Stimulated activated CD8-positive, alpha-beta memory T cell treated with anti-CD3 and anti-CD28 coated beads, Interleukin-7, amount 100 ng/mL, for 24 hours (primary cell): ENCODE data around the gene RPL22L1.
"Not testable (repeated sequence)": the region's sequence is repeated elsewhere in the genome, so short reads cannot be mapped to it uniquely, and the experiment has no call there.

Experiments used
- DNase-seq: peaks from one replicate; pipeline ENCODE4 v3.0.0-alpha.2; 2020; ENCODE audit warnings: low read depth

RPL22L1 gene

DNA sequence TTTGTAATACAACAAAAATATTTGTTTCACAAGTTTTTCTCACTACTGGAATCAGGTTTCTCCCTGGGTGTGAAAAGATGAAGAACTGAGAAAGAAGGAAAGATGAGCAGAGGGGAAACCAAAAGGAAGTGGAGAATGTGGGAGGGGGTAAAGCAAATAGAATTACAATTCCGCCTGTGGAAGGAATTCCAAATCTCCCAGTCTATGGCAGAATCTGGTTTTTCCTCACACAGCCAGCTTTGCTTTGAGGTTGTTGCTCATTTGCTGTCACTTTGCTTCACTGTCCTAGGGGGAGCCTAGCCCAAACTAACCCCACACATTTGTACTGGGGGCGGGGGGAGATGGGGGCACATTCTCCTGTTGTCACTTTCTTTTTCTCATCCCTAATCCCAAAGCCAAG, 43.9 kb downstream of the RPL22L1 start:
- no peak for DNase-seq

DNA sequence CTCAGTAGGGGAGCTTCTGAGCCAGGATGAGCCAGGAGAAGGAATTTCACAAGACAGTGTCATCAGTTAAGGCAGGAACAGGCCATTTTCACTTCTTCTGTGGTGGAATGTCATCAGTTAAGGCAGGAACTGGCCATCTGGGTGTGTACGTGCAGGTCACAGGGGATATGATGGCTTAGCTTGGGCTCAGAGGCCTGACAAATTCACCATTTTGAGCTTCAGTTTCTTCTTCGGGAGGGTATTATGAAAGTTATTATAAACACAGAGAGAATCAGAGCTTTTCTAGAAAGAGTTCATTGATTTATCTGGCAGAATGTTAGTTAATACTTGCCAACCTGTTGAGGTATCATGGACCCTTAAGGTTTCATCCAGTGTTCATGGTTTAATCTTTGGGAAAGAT, 46.4 kb downstream of the RPL22L1 start:
- not testable (repeated sequence) for DNase-seq

DNA sequence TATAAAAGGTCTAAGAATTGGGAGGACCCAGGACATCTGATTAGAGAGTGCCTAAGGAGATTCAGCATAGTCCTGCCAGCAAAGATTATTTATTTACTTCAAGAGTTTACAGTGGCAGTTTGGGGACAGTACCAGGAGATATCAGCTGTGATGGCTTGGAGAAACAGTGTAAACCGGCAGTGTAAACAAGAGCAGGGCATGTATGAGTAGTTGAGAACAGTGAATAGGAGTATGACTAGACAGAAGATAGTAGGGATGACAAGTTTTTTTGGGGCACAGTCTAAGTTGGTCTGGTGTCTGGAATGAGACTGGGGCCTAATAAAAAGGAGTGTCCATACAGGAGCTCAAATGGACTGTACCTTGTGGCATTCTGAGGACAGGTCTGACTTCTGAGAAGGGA, 51.7 kb downstream of the RPL22L1 start:
- DNase-seq, result not testable (repeated sequence)

DNA sequence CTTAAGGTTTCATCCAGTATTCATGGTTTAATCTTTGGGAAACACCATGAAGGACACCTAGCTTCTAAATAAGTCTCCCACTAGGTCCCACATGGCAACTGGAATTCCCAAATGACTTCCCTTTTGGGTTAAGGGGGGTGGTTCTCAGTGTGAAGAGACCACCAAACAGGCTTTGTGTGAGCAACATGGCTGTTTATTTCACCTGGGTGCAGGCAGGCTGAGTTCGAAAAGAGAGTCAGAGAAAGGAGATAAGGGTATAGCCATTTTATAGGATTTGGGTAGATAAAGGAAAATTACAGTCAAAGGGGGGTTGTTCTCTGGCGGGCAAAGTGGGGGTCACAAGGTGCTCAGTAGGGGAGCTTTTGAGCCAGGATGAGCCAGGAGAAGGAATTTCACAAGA, 52.5 kb downstream of the RPL22L1 start:
- not testable (repeated sequence) for DNase-seq

DNA sequence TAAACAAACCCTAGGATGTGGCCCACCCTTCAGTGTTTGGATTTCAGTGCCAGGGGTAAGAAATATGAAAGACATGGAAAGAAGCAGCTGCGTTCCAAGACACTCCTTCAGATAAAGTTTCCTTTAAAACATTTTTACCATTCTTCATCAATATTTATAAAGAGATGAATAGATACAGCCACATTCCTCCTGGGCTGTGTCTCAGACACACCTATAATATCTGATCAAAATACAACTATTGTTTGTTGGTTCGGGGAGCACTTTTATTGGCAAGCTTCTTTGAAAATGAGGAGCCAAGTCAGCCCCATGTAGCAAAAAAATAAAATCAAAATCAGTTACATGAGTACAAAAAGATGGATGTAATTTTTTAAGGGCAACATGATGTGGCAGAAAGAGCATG, 53.2 kb downstream of the RPL22L1 start:
- DNase-seq, result no peak

DNA sequence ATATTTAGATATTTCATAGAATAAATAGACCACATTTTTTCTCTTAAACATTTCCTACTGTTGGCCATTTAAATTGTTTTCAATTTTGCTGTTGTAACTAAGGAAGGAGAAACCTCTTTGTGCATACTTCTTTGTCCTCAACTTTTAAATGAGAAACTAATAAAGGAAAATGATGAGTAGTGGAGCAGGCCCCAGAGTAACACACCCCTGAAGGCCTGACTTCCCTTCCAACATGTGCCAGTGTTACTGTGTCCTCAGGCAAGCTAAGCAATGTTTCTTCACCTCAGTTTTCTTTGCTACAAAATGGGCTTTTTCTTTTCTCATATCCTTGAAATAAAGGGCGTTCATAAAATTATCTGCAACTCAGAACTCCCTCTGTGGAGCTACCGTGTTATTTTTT, 53.7 kb downstream of the RPL22L1 start:
- DNase-seq, result no peak

DNA sequence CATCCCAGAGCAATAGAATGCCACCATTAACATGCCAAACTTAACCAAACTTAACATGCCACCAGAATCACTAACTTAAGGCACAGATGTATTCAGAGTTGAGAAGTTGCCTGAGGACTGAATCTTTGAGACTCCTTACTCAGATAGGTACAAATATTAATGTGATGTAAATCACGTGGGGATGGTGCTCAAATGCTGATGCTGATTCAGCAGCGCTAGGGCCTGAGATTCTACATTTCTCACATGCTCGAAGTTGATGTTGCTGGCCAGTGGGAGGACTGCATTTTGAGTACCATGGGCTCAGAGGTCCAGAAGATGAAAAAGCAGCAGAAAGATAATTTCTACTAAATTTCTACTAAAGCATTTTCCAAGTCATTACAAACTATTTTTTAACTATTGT, 54.1 kb downstream of the RPL22L1 start:
- no peak for DNase-seq

DNA sequence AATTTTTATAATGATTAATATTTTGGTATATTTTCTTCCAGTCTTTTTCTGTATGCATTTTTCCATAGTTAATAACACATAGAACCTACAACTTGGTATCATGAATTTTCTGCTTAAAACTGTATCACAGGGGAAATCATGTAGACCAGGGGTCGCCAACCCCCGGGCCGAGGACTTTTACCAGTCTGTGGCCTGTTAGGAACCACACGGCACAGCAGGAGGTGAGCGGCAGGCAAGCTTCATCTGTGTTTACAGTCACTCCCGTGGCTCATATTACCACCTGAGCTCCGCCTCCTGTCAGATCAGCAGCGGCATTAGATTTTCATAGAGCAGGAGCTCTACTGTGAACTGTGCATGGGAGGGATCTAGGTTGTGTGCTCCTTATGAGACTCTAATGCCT, 54.7 kb downstream of the RPL22L1 start:
- no peak for DNase-seq
